Measurements from ENCODE around the gene BCAP29. TPM values are rescaled to one million over a fixed set of nuclear protein-coding genes. Genes with fewer than 3 reads are reported as not detected.

BCAP29 gene
- total RNA-seq, 8 experiments from 2014 or later: 16.5 to 54.0 (median 28.9) TPM

- WGBS, 10 experiments: 44 to 100% (median 95%) methylated on average over 1 to 4 of the region's 4 CpGs
- H3K27ac ChIP-seq: no peak overlapping the region
- in situ Hi-C loops (cut with MboI; ENCODE audit: low pct_unique_long_range_greater_than_20kb in 2 of 9, low sequenced_read_pairs in 9 of 9, unreplicated experiment in 9 of 9): no loop called here
- no peaks in the 10 kb centered on the region for H3K4me1 ChIP-seq (replicated peaks in 1 of 2)
- no peak for ATAC-seq (replicated peaks in 6 of 8)
- no peak overlapping the region for H3K4me3 ChIP-seq
Observed at GRCh38 chr7:107668296-107668695, 88.2 kb downstream of the BCAP29 start.

Other genes with a start within 250 kb of the BCAP29 start
- 1 to 10 TPM; 1.2 to 5.5 (median 4.0) TPM for gene GPR22, start 110.2 kb upstream of the BCAP29 start, total RNA-seq
- 10 to 100 TPM; 21.6 to 53.2 (median 35.0) TPM for gene COG5, start 16.3 kb upstream of the BCAP29 start, total RNA-seq
- gene DUS4L, start 16.3 kb upstream of the BCAP29 start, total RNA-seq: 10 to 100 TPM in 6 of 8 experiments, 1 to 10 TPM in 2; 5.9 to 14.2 (median 10.7) TPM
- under 1 TPM in 5 of 8 experiments, not detected in 3; 0.05 to 0.63 (median 0.47) TPM for gene SLC26A4, start 80.6 kb downstream of the BCAP29 start, total RNA-seq
- 10 to 100 TPM; 18.3 to 27.6 (median 24.5) TPM for gene CBLL1, start 163.9 kb downstream of the BCAP29 start, total RNA-seq
- gene SLC26A3, start 223.0 kb downstream of the BCAP29 start, total RNA-seq: under 1 TPM in 3 of 8 experiments, not detected in 5; 0.05 to 0.21 (median 0.17) TPM